WTC11 (cell line): ENCODE measurements around the gene CNTRL.

Experiments used
- JUN ChIP-seq: sonication (generic); formaldehyde crosslinking; IDR thresholded peaks from 2 replicates; pipeline ENCODE4 v1.8.0; 2023; ENCODE audit warnings: mild to moderate bottlenecking, missing genetic modification reagents
- KAT7 ChIP-seq: sonication (generic); formaldehyde crosslinking; IDR thresholded peaks from 2 replicates; pipeline ENCODE4 v1.8.1; 2023; ENCODE audit warnings: missing genetic modification reagents, mild to moderate bottlenecking, borderline replicate concordance
- ZNF671 ChIP-seq: fragments of 250-450 bp; sonication (Bioruptor Pico); IDR thresholded peaks from 2 replicates; pipeline ENCODE4 v1.8.0; 2021; ENCODE audit warnings: mild to moderate bottlenecking
- TF ChIP-seq, protein P1 (sequence below): sonication (generic); formaldehyde crosslinking; IDR thresholded peaks from 2 replicates; pipeline ENCODE4 v1.8.0; 2022; ENCODE audit warnings: mild to moderate bottlenecking, missing genetic modification reagents
- TF ChIP-seq, protein P2 (sequence below): fragments of 200-600 bp; IDR thresholded peaks from 2 replicates; pipeline ENCODE4 v1.8.0; 2022; ENCODE audit warnings: antibody characterized with exemption
- TF ChIP-seq, protein P3 (sequence below): sonication (generic); formaldehyde crosslinking; IDR thresholded peaks from 2 replicates; pipeline ENCODE4 v1.8.1; 2023; ENCODE audit warnings: mild to moderate bottlenecking, missing genetic modification reagents, moderate library complexity

- TF ChIP-seq, protein P1, sequence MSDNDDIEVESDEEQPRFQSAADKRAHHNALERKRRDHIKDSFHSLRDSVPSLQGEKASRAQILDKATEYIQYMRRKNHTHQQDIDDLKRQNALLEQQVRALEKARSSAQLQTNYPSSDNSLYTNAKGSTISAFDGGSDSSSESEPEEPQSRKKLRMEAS (CRISPR knock-in tag) = no peak
- TF ChIP-seq, protein P2, sequence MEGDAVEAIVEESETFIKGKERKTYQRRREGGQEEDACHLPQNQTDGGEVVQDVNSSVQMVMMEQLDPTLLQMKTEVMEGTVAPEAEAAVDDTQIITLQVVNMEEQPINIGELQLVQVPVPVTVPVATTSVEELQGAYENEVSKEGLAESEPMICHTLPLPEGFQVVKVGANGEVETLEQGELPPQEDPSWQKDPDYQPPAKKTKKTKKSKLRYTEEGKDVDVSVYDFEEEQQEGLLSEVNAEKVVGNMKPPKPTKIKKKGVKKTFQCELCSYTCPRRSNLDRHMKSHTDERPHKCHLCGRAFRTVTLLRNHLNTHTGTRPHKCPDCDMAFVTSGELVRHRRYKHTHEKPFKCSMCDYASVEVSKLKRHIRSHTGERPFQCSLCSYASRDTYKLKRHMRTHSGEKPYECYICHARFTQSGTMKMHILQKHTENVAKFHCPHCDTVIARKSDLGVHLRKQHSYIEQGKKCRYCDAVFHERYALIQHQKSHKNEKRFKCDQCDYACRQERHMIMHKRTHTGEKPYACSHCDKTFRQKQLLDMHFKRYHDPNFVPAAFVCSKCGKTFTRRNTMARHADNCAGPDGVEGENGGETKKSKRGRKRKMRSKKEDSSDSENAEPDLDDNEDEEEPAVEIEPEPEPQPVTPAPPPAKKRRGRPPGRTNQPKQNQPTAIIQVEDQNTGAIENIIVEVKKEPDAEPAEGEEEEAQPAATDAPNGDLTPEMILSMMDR = no peak
- TF ChIP-seq, protein P3, sequence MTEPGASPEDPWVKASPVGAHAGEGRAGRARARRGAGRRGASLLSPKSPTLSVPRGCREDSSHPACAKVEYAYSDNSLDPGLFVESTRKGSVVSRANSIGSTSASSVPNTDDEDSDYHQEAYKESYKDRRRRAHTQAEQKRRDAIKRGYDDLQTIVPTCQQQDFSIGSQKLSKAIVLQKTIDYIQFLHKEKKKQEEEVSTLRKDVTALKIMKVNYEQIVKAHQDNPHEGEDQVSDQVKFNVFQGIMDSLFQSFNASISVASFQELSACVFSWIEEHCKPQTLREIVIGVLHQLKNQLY = no peak
- TF ChIP-seq KAT7 (CRISPR knock-in tag) (no peak), ZNF671 (CRISPR knock-in tag) (no peak), JUN (CRISPR knock-in tag) (no peak)
Observed at GRCh38 chr9:121210536-121210935, 135.8 kb downstream of the CNTRL start.
